GM18870 (cell line): Measurements from ENCODE around the gene IFFO2.

Experiments
- ATAC-seq: cut with Tn5 transposase; IDR thresholded peaks from one replicate; pipeline ENCODE4 v1.9.1; 2021; ENCODE audit warnings: moderate library complexity; ENCODE audit not compliant: unreplicated experiment

The IFFO2 gene

GRCh38 chr1:18921516-18922251 lies 34.8 kb downstream of the IFFO2 start:
- no peak for ATAC-seq

DNA sequence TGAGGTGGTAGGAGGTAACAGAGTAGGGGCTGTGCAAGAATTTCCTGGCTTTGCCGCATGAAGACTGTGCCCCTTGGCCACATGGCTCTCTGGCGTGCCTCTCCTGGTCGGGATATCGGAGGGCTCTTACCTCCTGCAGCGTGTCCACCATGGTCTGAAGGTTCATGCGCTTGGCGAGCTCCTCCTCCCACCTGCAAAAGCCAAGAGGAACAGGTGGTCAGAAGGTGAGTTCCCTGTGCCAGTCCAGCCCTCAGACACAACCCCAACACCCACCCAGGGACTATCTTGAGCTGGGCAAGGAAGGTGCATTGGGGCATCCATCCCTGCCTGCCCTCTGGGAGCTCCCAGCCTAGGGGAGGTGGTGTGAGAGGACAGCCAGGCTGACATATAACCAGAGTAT lies 35.5 kb downstream of the IFFO2 start:
- ATAC-seq = no peak

DNA sequence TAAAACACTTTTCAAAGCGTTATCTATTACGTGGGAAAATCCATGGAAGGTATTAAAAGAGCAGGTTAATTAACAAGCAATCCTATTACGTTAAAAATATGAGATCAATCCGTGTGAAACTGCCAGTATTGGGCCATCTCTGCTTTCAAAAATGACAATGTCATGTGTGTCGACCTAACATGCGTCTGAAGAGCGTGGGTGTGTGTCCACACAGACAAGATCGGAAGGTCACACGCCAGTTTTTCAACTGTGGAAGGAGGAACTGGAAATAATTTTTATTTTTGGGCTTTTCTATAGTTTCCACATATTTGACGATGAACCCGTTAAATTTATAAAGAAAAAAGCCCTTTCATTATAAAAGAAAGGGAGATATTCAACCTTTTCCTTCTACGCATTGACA lies 36.5 kb downstream of the IFFO2 start:
- ATAC-seq = no peak

GRCh38 chr1:18919197-18919905 lies 37.1 kb downstream of the IFFO2 start:
- no peak for ATAC-seq

DNA sequence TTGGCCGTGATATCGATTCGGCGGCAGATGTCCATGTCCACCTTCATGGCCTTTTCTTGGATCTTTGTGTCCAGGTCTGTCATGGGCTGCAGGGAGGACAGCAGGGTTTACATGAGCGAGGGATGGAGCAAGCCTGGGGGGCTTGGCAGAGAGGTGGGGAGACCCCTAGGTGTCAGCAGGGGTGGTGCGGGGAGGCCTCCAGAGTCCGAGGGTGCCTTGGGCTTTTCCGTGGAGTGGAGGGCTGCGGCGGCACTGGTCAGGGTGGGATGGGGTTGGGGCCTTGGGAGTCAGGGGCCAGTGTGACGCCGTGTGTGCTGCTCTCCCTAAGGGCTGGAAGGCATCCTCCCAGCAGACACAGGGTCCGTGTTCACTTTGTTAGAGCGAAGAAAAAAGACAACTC lies 38.1 kb downstream of the IFFO2 start:
- no peak for ATAC-seq

DNA sequence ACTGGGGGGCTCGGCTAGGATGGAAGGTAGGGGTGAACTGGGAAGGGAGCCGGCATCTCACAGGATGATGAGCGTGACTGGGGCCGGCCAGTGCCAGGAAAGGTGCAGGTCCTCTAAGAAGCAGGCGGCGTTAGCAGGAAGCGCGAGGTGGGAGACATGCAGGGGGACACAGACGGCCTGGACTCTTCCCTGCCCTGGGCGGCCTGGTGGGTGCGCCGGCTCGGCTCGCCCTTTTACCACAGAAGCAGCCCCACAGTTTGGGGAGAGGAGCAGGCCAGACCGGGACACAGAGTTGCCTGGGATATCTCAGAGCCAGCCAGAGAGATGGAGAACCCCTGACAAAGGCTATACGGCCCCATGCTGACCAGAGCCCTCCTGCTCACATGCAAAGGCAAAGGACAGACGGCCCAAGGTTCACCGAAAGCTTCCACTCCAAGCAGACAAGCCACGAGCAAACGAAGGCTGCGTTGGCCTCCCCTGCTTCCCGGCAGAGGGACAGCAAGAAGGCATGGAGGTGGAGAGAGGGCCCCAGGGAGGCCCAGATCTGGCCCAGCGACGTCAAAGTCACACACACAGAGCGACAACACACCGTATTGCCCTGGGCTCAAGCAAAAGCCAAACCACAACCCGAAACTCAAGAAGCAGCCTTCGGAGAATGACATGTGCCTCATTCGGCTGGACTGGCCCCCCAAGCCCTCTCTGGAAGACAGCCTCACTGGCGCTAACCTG lies 39.2 kb downstream of the IFFO2 start:
- ATAC-seq = no peak

DNA sequence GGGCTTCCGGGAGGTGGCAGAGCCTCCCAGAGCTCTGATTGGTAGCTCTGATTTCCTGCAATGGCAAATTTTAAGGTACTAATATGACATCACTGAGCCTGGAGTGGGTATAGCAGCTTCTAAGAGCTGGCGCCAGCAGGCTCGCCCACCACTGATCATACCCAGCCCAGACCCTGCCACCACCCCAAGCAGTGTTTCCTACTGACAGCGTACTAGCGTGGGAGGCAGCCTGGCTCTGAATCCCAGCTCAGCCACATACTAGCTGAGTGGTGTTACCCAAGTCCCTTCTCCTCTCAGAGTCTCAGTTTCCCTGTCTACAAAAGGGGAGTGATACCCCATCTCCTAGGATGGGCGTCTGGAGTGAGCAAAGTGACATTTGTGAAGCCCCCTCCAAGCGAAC lies 41.1 kb downstream of the IFFO2 start:
- no peak for ATAC-seq

- no peak for ATAC-seq
Observed at GRCh38 chr1:18913065-18913835, 43.2 kb downstream of the IFFO2 start.

- no peak for ATAC-seq
Observed at GRCh38 chr1:18912550-18912949, 43.9 kb downstream of the IFFO2 start.

- no peak for ATAC-seq
Observed at GRCh38 chr1:18908911-18909771, 47.3 kb downstream of the IFFO2 start.

DNA sequence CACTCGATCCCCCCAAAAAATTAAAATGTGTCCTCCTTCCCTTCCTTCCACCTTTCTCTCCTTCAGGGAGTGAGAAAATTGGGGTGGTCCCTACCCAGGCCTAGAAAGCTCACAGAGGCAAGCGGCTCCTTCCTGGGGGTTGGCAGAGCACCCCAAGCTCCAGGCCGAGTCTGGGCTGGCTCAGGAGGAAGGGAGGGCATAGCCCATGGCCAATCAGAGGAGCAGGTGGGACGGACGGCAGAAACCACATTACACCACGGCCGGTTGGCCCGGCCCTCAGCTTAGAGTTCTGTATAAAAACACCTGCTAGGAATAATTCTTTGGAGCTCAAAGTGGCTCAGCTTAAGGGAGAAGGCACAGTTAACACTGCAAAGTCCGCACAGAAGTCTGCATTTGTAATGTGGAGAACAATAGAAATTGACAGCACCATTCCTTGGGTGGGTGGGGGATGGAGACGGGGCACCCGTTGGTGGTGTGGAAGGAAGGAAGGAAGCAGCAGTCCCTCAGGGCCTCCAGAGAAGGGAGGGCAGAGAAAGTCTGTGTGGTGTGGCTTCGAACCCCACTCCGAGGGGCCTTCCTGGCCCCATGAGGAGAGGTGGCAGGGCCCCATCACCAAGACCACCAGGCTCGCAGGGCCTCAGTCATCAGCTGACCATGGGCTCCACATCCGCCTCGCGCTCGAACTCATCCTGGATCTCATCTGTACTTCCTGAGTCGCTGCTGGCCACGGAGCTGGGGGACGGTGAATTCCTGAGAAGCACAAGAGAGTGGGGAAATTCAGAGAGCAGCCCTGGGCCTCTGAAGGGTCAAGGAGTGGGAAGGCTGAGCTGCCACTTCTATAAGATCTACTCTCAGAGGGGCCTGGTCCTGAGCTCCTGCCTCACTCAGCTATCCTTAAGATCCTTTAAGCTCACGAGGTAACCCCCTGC lies 48.3 kb downstream of the IFFO2 start:
- no peak for ATAC-seq

DNA sequence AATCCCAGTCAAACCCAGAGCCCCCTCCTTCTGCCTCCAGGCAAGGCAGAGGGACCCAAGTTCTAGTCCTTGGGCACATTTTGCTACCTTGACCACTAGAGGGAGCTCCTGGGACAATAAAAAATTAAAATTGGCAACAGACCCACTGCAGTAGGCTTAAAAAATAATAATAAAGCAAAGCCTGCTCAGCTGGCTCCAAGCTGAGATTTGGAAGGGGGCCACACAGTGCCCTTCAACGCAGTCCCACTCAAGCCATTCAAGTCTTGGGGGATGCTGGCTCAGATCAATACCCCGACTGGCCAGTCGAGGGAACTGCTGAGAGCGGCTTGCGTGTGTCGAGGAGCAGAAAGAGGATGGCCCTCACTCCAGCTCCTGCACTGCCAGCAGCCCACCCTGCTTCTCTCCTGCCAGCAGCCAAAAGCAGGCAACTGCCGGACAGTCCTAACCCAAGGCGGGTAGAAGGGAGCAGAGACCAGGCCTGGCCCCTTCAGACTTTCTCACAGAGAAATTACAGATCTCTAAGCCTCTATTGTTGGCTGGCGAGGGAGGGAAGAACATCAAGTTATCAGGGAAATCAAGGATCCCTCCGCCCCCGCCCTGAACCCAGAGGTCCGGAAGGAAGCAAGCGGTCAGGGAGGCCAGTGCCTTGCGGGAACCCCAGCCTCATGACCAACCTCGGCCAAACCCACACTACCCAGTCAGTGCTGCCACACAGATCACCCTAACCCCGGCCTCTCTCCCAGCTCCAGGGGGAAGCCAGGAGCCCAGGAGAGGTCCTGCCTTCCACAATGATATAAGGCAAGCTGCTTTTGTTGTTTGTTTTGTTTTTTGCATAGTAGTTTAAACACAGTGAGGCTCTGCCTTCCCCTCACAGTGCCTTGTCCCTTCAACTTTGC lies 49.2 kb downstream of the IFFO2 start:
- ATAC-seq = no peak

- no peak for ATAC-seq
Observed at GRCh38 chr1:18903291-18903756, 53.2 kb downstream of the IFFO2 start.

GRCh38 chr1:18902523-18903290 lies 53.8 kb downstream of the IFFO2 start, which contains the start of gene ALDH4A1:
TSS of gene ALDH4A1 (minus strand) at chr1:18902555. CDS start at chr1:18902523, 32 bp downstream.
- peak; percentile 96 for ATAC-seq

GRCh38 chr1:18901952-18902522 lies 54.4 kb downstream of the IFFO2 start:
- no peak for ATAC-seq

DNA sequence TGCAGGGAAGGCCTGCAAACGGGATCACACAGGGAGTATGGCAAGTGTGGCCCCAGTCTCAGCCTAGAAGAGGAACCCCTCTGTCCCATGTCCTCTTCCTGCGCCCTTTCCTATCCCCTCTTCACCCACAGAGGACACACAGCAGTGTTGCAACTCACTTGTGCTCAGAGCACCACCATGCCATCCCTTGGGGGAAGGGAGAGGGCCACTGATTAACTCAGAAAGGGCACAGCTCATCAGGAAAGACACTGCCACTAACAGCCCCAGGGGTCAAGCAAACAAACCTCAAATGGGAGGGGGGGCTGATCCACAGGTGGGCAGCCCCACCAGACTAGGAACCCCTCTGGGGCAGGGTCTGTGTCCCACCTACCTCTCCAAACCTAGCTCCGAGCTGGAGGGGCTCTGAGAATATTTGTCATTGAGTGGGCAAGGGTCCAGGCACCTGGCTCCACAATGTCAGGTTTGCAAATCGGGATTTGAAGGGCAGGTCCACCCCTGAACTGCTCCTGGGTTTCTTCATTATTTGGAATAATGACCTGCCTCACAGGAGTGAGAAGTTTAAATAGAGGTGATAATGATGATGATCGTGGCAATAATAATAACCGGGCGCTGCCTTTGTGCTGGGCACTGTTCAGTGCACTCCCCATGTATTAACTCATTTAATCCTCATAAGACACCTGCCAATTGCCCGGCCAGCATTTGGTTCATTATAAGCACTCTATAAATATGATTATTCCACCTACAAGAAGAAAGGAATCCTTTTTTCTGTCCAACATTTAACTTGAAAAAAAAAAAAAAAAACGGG lies 55.1 kb downstream of the IFFO2 start:
- ATAC-seq = no peak
